Measurements from ENCODE around the gene TULP4. TPM values are rescaled to one million over a fixed set of nuclear protein-coding genes. Genes with fewer than 3 reads are reported as not detected.

The TULP4 gene
- polyA plus RNA-seq, 2 of the 4 experiments (the other 2 are of a cell fraction), result 5.0 to 10.6 TPM

- 96% methylated on average over 9 of the region's 9 CpGs for WGBS (ENCODE audit: missing lambda C conversion rate)
- CTCF ChIA-PET, result no interaction called here
- TF ChIP-seq FOSB (CRISPR knock-in tag; IDR thresholded peaks at IDR 0.05) (no peak), EHMT2 (IDR thresholded peaks at IDR 0.05; ENCODE audit: low read depth) (no peak), FOSL2 (IDR thresholded peaks at IDR 0.05) (no peak), FOSL2 (CRISPR knock-in tag; IDR thresholded peaks at IDR 0.05) (no peak), RAD21 (conservative IDR thresholded peaks at IDR 0.05 in 1 of 2, IDR thresholded peaks at IDR 0.05 in 1 of 2) (no peak), TP53 (CRISPR knock-in tag; IDR thresholded peaks at IDR 0.05) (no peak), NR3C1 (IDR thresholded peaks at IDR 0.05) (no peak), POLR2AphosphoS2 (conservative IDR thresholded peaks at IDR 0.05; ENCODE audit: low read length) (no peak), JUN (IDR thresholded peaks at IDR 0.05) (no peak), RARB (CRISPR knock-in tag; IDR thresholded peaks at IDR 0.05) (no peak), ZNF302 (CRISPR knock-in tag; IDR thresholded peaks at IDR 0.05) (no peak), REST (IDR thresholded peaks at IDR 0.05) (no peak), CHD2 (IDR thresholded peaks at IDR 0.05; ENCODE audit: low read length, partially characterized antibody) (no peak), BCL3 (IDR thresholded peaks at IDR 0.05) (no peak), HOXB13 (CRISPR knock-in tag; IDR thresholded peaks at IDR 0.05; ENCODE audit: low read depth) (no peak), E2F6 (IDR thresholded peaks at IDR 0.05; ENCODE audit: borderline replicate concordance, low read depth) (no peak), ELK1 (IDR thresholded peaks at IDR 0.05; ENCODE audit: low read depth, low read length) (no peak), MYC (IDR thresholded peaks at IDR 0.05; ENCODE audit: borderline replicate concordance, low read length) (no peak), RFX5 (IDR thresholded peaks at IDR 0.05) (no peak)
- ATAC-seq, result no peak
- Histone ChIP-seq H3K4me2 (no peak overlapping the region), H3K27ac (no peak overlapping the region), H3K4me1 (peaks cover 5% of the 10 kb centered on the region; the same call in 1 of the 3 replicates), H3K9me3 (no peaks in the 10 kb centered on the region), H3K4me3 (no peak overlapping the region)
- DNase-seq (ENCODE audit: low read depth in 1 of 2, low spot score in 1 of 2), result no peak
- no peak for FAIRE-seq
- POLR2A ChIA-PET, result no interaction called here
Measured at GRCh38 chr6:158408013-158408412, 95.7 kb downstream of the TULP4 start.

- Histone ChIP-seq H3K27ac (no peak overlapping the region), H3K4me3 (no peak overlapping the region), H3K9me3 (no peaks in the 10 kb centered on the region), H3K4me2 (no peak overlapping the region), H3K4me1 (peaks cover 5% of the 10 kb centered on the region; the same call in 1 of the 3 replicates)
- POLR2A ChIA-PET, result no interaction called here
- DNase-seq (ENCODE audit: low read depth in 1 of 2, low spot score in 1 of 2), result no peak
- WGBS (ENCODE audit: missing lambda C conversion rate), result 95% methylated on average over 9 of the region's 9 CpGs
- no peak for ATAC-seq
- CTCF ChIA-PET, result interaction anchor here (1.3 kb wide), 1 partner anchor 110 kb away, joined by 3 read pairs; no protein-coding TSS in a partner anchor
- FAIRE-seq, result no peak
- no peak for TF ChIP-seq MAZ (IDR thresholded peaks at IDR 0.05; ENCODE audit: borderline replicate concordance, low read depth, low read length)
- no peak for TF ChIP-seq NPAS2 (CRISPR knock-in tag; IDR thresholded peaks at IDR 0.05; ENCODE audit: borderline replicate concordance)
- no peak for TF ChIP-seq CTCF (IDR thresholded peaks at IDR 0.05)
- TF ChIP-seq HOXB13 (CRISPR knock-in tag; IDR thresholded peaks at IDR 0.05; ENCODE audit: low read depth), result no peak
- TF ChIP-seq HMGXB4 (CRISPR knock-in tag; IDR thresholded peaks at IDR 0.05; ENCODE audit: borderline replicate concordance), result no peak
- no peak for TF ChIP-seq GATA3 (IDR thresholded peaks at IDR 0.05; ENCODE audit: borderline replicate concordance)
- TF ChIP-seq CEBPB (IDR thresholded peaks at IDR 0.05), result no peak
- no peak for TF ChIP-seq NR3C1 (IDR thresholded peaks at IDR 0.05)
- no peak for TF ChIP-seq RNF2 (IDR thresholded peaks at IDR 0.05; ENCODE audit: borderline replicate concordance, low read depth)
- no peak for TF ChIP-seq EHF (CRISPR knock-in tag; IDR thresholded peaks at IDR 0.05)
- no peak for TF ChIP-seq RARB (CRISPR knock-in tag; IDR thresholded peaks at IDR 0.05)
Measured at GRCh38 chr6:158408552-158409130, 96.4 kb downstream of the TULP4 start.
